Measurements from ENCODE around the gene ARID3A.
A peak's percentile ranks its signal among the peaks of the same experiment; 100 is the strongest.

Gene ARID3A

DNA sequence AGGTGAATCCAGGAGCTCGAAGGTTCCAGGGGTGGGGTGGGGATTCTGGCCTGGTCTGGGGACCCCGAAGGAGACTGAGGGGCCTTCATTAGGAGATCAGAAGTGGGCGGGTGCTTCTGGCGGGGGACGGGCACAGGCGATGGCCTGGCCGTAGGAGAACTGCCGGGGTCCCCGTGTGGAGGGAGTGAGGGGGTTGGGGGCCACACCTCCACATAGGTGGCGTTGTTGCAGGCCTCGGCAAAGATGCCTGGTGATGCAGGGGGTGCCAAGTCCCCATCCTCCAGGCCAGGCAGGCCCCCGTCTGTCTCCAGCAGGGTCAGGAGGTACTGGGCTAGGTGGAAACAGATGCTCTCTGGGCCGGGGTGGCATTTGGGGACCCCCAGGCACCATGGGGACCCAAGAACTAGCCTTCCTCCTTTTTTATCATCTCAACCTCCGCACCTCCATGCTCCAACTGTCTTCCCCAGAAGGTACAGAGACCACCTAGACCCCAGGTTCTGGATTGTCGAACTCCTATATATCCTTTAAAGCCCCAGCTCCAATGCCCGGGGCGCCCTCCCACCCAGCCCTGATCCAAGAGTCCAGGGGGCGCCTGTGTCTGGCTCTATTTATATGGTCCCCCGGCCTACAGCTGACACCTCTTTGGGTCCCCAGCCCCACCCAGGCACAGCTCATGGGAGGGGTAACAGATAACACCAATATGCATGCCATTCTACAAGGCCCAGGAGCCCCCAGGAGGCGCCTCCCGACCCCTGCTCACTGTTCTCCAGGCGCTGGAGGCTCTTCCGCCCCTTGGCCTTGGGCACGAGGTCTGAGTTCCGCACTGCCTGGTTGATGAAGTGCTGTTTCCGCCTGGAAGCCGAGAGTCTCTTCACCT is 24.4 kb upstream of the ARID3A start:
- no peak overlapping the region for H3K9ac ChIP-seq (ENCODE audit: low read depth in 1 of 2, low read length in 2 of 2)
- no peaks in the 10 kb centered on the region for H3K27me3 ChIP-seq (ENCODE audit: control insufficient read depth in 1 of 2, insufficient read depth in 2 of 2, low read length in 2 of 2)
- H3K9me3 ChIP-seq (ENCODE audit: control insufficient read depth in 1 of 2, low read length in 2 of 2): no peaks in the 10 kb centered on the region
- no peaks in the 10 kb centered on the region for H3K4me1 ChIP-seq (ENCODE audit: control insufficient read depth in 1 of 2, insufficient read depth in 2 of 2, low read length in 2 of 2)
- H3K36me3 ChIP-seq (ENCODE audit: control insufficient read depth in 1 of 2, insufficient read depth in 2 of 2, low read length in 2 of 2): peaks cover 3 to 23% of the 10 kb centered on the region in 2 donors
- H3K27ac ChIP-seq (ENCODE audit: low read depth, low read length): no peak overlapping the region
- H3K4me3 ChIP-seq (ENCODE audit: low read depth in 1 of 2, low read length in 2 of 2): no peak overlapping the region

GRCh38 chr19:902093-902370 is 23.8 kb upstream of the ARID3A start:
- H3K36me3 ChIP-seq (ENCODE audit: control insufficient read depth in 1 of 2, insufficient read depth in 2 of 2, low read length in 2 of 2): peaks cover 3 to 21% of the 10 kb centered on the region in 2 donors
- H3K27me3 ChIP-seq (ENCODE audit: control insufficient read depth in 1 of 2, insufficient read depth in 2 of 2, low read length in 2 of 2): no peaks in the 10 kb centered on the region

DNA sequence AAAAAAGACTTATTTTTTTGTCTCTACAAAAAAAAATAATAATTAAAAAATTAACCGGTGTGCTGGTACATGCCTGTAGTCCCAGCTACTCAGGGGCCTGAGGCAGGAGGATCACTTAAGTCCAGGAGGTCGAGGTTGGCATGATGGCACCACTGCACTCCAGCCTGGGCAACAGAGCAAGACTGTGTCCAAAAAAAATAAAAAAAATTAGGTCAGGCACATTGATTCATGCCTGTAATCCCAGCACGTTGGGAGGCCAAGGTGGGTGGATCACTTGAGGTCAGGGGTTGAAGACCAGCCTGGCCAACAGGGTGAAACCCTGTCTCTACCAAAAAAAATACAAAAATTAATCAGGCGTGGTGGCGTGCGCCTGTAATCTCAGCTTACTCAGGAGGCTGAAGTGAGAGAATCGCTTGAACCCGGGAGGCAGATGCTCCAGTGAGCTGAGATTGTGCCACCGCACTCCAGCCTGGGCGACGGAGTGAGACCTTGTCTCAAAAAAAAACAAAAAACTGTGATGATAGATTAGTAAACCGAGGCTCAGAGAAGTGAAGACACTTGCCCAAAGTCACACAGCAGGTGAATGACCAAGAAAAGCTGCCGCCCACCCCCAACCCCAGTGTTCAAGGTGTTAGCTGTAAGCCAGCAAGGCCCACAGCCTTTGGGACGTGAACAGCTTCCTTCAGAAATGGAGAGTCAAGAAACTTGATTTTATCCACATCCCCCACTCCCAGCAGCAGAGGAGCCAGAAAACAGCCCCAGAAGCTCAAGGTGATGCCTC is 23.2 kb upstream of the ARID3A start:
- Histone ChIP-seq H3K27ac (ENCODE audit: low read depth, low read length) (no peak overlapping the region), H3K4me3 (ENCODE audit: low read depth in 1 of 2, low read length in 2 of 2) (no peak overlapping the region), H3K36me3 (ENCODE audit: control insufficient read depth in 1 of 2, insufficient read depth in 2 of 2, low read length in 2 of 2) (peaks cover 3 to 15% of the 10 kb centered on the region in 2 donors), H3K27me3 (ENCODE audit: control insufficient read depth in 1 of 2, insufficient read depth in 2 of 2, low read length in 2 of 2) (no peaks in the 10 kb centered on the region), H3K9me3 (ENCODE audit: control insufficient read depth in 1 of 2, low read length in 2 of 2) (no peaks in the 10 kb centered on the region), H3K4me1 (ENCODE audit: control insufficient read depth in 1 of 2, insufficient read depth in 2 of 2, low read length in 2 of 2) (no peaks in the 10 kb centered on the region), H3K9ac (ENCODE audit: low read depth in 1 of 2, low read length in 2 of 2) (no peak overlapping the region)

More at GRCh38 chr19:902093-902370, 23.8 kb upstream of the ARID3A start:
- Histone ChIP-seq H3K27ac (ENCODE audit: low read depth, low read length) (no peak overlapping the region), H3K4me3 (ENCODE audit: low read depth in 1 of 2, low read length in 2 of 2) (no peak overlapping the region), H3K9me3 (ENCODE audit: control insufficient read depth in 1 of 2, low read length in 2 of 2) (no peaks in the 10 kb centered on the region), H3K9ac (ENCODE audit: low read depth in 1 of 2, low read length in 2 of 2) (no peak overlapping the region), H3K4me1 (ENCODE audit: control insufficient read depth in 1 of 2, insufficient read depth in 2 of 2, low read length in 2 of 2) (no peaks in the 10 kb centered on the region)

GRCh38 chr19:903266-903797 is 22.5 kb upstream of the ARID3A start:
- H3K27ac ChIP-seq (ENCODE audit: low read depth, low read length): no peak overlapping the region
- H3K4me1 ChIP-seq (ENCODE audit: control insufficient read depth in 1 of 2, insufficient read depth in 2 of 2, low read length in 2 of 2): no peaks in the 10 kb centered on the region
- H3K27me3 ChIP-seq (ENCODE audit: control insufficient read depth in 1 of 2, insufficient read depth in 2 of 2, low read length in 2 of 2): no peaks in the 10 kb centered on the region
- no peak overlapping the region for H3K4me3 ChIP-seq (ENCODE audit: low read depth in 1 of 2, low read length in 2 of 2)
- H3K36me3 ChIP-seq (ENCODE audit: control insufficient read depth in 1 of 2, insufficient read depth in 2 of 2, low read length in 2 of 2): peaks cover 3 to 15% of the 10 kb centered on the region in 2 donors
- H3K9ac ChIP-seq (ENCODE audit: low read depth in 1 of 2, low read length in 2 of 2): no peak overlapping the region
- H3K9me3 ChIP-seq (ENCODE audit: control insufficient read depth in 1 of 2, low read length in 2 of 2): no peaks in the 10 kb centered on the region

GRCh38 chr19:904545-904944 is 21.3 kb upstream of the ARID3A start:
- Histone ChIP-seq H3K4me3 (ENCODE audit: low read depth in 1 of 2, low read length in 2 of 2) (no peak overlapping the region), H3K27ac (ENCODE audit: low read depth, low read length) (no peak overlapping the region), H3K9ac (ENCODE audit: low read depth in 1 of 2, low read length in 2 of 2) (no peak overlapping the region), H3K36me3 (ENCODE audit: control insufficient read depth in 1 of 2, insufficient read depth in 2 of 2, low read length in 2 of 2) (peaks cover 3 to 7% of the 10 kb centered on the region in 2 donors), H3K9me3 (ENCODE audit: control insufficient read depth in 1 of 2, low read length in 2 of 2) (no peaks in the 10 kb centered on the region), H3K27me3 (ENCODE audit: control insufficient read depth in 1 of 2, insufficient read depth in 2 of 2, low read length in 2 of 2) (no peaks in the 10 kb centered on the region), H3K4me1 (ENCODE audit: control insufficient read depth in 1 of 2, insufficient read depth in 2 of 2, low read length in 2 of 2) (peaks cover 6 to 9% of the 10 kb centered on the region in 2 donors)

DNA sequence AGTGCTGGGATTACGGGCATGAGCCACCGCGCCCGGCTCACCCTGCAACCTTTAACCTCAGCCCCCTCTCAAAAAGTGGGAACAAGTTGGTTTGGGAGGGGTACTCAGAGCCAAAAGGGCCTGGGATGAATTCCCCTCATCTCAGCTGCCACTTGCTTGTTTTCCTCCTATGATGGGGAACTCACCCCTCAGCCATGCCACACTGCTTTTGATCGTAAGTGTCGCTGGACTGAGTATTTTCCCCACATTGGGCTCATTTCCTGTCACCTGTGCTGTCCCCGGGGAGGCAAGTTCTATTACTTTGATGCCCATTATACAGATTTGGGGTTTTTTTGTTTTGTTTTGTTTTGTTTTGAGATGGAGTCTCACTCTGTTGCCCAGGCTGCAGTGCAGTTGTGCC is 19.4 kb upstream of the ARID3A start:
- Histone ChIP-seq H3K4me1 (ENCODE audit: control insufficient read depth in 1 of 2, insufficient read depth in 2 of 2, low read length in 2 of 2) (peaks cover 10 to 13% of the 10 kb centered on the region in 2 donors), H3K27ac (ENCODE audit: low read depth, low read length) (no peak overlapping the region), H3K9ac (ENCODE audit: low read depth in 1 of 2, low read length in 2 of 2) (no peak overlapping the region), H3K9me3 (ENCODE audit: control insufficient read depth in 1 of 2, low read length in 2 of 2) (no peaks in the 10 kb centered on the region), H3K27me3 (ENCODE audit: control insufficient read depth in 1 of 2, insufficient read depth in 2 of 2, low read length in 2 of 2) (no peaks in the 10 kb centered on the region), H3K4me3 (ENCODE audit: low read depth in 1 of 2, low read length in 2 of 2) (no peak overlapping the region), H3K36me3 (ENCODE audit: control insufficient read depth in 1 of 2, insufficient read depth in 2 of 2, low read length in 2 of 2) (peaks cover under 1 to 3% of the 10 kb centered on the region in 2 donors)

DNA sequence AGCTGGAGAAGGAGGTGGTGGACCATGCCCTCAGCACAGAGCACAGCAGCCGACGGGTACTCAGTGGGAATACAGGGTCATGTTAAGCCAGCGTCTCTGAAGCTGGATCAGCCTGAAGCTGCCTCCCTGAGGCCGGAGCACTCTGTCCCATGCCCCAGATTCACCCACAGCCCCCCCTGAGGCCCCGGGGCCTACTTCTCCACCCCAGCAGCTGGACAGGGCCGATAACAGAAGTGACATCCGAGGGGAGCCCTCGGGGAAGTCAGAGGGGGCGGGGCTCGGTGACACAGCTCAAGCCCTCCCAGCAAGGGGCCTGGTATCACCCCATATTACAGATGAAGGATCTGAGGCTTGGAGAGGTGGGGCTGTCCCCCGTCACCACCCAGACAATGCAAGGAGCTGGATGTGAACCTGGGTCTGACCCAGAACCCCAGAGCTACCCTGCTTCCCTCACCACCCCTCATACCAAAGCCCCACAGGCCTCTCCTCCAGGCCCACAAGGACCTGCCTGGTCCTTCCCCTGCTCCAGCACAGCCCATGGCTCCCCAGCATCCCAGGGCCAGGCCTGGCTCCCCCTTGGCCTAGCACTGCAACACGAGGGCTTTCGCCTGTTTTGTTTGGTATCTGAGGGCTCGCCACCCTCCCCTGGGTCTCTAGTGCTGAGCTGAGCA is 18.5 kb upstream of the ARID3A start:
- no peak overlapping the region for H3K27ac ChIP-seq (ENCODE audit: low read depth, low read length)
- H3K9ac ChIP-seq (ENCODE audit: low read depth in 1 of 2, low read length in 2 of 2): no peak overlapping the region
- no peaks in the 10 kb centered on the region for H3K9me3 ChIP-seq (ENCODE audit: control insufficient read depth in 1 of 2, low read length in 2 of 2)
- H3K36me3 ChIP-seq (ENCODE audit: control insufficient read depth in 1 of 2, insufficient read depth in 2 of 2, low read length in 2 of 2): no peaks in the 10 kb centered on the region
- peaks cover 10 to 13% of the 10 kb centered on the region in 2 donors for H3K4me1 ChIP-seq (ENCODE audit: control insufficient read depth in 1 of 2, insufficient read depth in 2 of 2, low read length in 2 of 2)
- no peak overlapping the region for H3K4me3 ChIP-seq (ENCODE audit: low read depth in 1 of 2, low read length in 2 of 2)
- H3K27me3 ChIP-seq (ENCODE audit: control insufficient read depth in 1 of 2, insufficient read depth in 2 of 2, low read length in 2 of 2): no peaks in the 10 kb centered on the region

DNA sequence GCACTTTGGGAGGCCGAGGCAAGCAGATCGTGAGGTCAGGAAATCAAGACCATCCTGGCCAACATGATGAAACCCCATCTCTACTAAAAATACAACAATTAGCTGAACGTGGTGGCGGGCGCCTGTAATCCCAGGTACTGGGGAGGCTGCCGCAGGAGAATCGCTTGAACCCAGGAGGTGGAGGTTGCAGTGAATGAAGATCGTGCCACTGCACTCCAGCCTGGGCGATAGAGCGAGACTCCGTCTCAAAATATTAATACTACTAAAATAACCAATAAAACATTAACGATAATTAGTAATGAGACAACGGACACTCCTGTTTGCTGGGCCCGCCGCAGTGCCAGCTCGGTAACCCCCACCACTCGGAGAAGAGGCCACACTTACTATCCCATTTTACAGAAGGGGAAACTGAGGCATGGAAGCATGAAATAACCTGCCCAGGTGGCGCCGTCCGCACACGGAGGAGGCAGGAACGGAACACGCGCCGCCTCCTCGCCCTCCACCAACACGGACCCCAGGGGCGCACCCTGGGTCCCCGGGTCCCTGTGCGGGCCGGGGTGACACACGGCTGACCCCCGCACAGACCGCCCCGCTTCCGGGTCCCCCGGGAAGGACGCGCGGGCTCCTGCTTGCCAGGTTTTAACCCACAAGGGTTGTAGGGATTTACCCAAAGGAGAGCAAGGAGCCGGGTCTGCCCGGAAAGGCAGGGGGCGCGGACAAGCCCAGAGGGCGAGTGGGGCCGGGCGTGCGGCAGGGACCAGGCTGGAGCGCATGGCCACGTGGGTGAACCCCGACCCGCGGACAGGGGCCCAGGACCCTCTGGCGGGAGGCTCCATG is 14.4 kb upstream of the ARID3A start:
- Histone ChIP-seq H3K4me3 (ENCODE audit: low read depth in 1 of 2, low read length in 2 of 2) (no peak overlapping the region), H3K27me3 (ENCODE audit: control insufficient read depth in 1 of 2, insufficient read depth in 2 of 2, low read length in 2 of 2) (no peaks in the 10 kb centered on the region), H3K9me3 (ENCODE audit: control insufficient read depth in 1 of 2, low read length in 2 of 2) (no peaks in the 10 kb centered on the region), H3K9ac (ENCODE audit: low read depth in 1 of 2, low read length in 2 of 2) (no peak overlapping the region), H3K36me3 (ENCODE audit: control insufficient read depth in 1 of 2, insufficient read depth in 2 of 2, low read length in 2 of 2) (no peaks in the 10 kb centered on the region), H3K4me1 (ENCODE audit: control insufficient read depth in 1 of 2, insufficient read depth in 2 of 2, low read length in 2 of 2) (peaks cover 13 to 17% of the 10 kb centered on the region in 2 donors), H3K27ac (ENCODE audit: low read depth, low read length) (no peak overlapping the region)

DNA sequence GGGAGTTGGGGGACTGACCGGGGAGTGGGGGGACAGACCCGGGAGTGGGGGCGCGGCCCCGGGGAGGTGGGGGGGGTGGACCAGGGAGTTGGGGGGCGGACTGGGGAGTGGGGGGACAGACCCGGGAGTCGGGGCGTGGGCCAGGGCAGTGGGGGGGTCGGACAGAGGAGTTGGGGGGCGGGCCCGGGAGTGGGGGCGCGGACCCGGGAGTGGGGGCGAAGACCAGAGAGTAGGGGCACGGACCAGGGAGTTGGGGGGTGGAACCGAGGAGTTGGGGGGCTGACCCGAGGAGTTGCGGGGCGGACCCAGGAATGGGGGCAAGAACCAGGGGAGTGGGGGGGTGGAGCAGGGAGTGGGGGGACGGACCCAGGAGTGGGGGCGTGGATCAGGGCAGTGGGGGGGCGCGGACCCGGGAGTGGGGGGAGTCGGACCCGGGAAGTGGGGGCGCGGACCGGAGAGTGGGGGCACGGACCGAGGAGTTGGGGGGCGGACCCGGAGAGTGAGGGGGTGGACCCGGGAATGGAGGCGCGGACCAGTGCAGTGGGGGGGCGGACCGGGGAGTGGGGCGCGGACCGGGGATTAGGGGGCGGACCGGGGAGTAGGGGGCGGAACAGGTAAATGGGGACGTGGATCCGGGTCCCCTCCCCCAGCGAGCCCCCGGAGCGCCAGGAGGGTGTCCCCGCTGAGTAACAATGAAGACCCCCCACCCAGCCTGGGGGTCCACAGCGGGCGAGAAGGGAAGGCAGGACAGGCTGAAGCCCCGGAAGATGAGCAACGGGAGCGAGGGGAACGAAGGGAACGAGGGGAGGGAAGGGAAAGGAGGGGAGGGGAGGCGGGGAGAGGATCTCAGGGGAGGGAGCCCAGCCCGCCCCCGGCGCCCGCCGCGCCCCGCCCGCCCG is 13.4 kb upstream of the ARID3A start:
- peaks cover 13 to 20% of the 10 kb centered on the region in 2 donors for H3K4me1 ChIP-seq (ENCODE audit: control insufficient read depth in 1 of 2, insufficient read depth in 2 of 2, low read length in 2 of 2)
- peak overlapping the region; percentile 73 for H3K27ac ChIP-seq (ENCODE audit: low read depth, low read length)
- peak overlapping the region; percentile 51 to 63 for H3K9ac ChIP-seq (ENCODE audit: low read depth in 1 of 2, low read length in 2 of 2)

More for the DNA sequence above, 13.4 kb upstream of the ARID3A start:
- H3K9me3 ChIP-seq (ENCODE audit: control insufficient read depth in 1 of 2, low read length in 2 of 2): no peaks in the 10 kb centered on the region
- H3K4me3 ChIP-seq (ENCODE audit: low read depth in 1 of 2, low read length in 2 of 2): peak overlapping the region; percentile 66 to 78
- H3K36me3 ChIP-seq (ENCODE audit: control insufficient read depth in 1 of 2, insufficient read depth in 2 of 2, low read length in 2 of 2): no peaks in the 10 kb centered on the region
- H3K27me3 ChIP-seq (ENCODE audit: control insufficient read depth in 1 of 2, insufficient read depth in 2 of 2, low read length in 2 of 2): peaks cover 6 to 9% of the 10 kb centered on the region in 2 donors
